ENCODE measurements around the gene TMED6.

GRCh38 chr16:69324013-69324531 is 27.5 kb downstream of the TMED6 start:
- TF ChIP-seq CTCF (IDR thresholded peaks at IDR 0.05) (no peak), EP300 (IDR thresholded peaks at IDR 0.05) (no peak), POLR2A (IDR thresholded peaks at IDR 0.05) (no peak)

Measured in stomach (tissue), 4 donors.